ENCODE measurements around the gene KCNAB1.

Gene KCNAB1

DNA sequence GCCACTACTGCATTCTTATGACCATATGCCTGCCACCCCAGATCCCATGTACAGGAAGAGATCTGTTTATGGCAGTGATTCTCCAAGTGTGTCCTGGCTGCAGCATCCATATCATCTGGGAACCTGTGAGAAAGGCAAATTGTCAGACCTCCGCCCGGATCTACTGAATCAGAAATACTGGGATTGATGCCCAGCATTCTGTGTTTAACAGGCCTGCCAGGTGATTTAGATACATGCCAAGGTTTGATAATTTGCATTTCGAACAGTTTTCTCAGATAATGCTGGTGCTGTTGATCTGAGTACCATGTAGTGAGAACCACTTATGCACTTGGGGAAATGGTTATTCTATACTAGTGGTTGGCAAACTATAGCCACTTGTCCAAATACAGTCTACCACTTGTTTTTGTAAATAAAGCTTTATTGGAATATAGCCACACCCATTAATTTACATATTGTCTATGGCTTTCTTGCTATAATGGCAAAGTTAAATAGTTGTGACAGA lies 269.1 kb downstream of the KCNAB1 start:
- DNase-seq (ENCODE audit: low spot score) = no peak
- ChIA-PET CTCF (no interaction called here), POLR2A (ENCODE audit: low non-redundant PET) (no interaction called here)
- no peak overlapping the region for H3K27ac ChIP-seq
- no peak for TF ChIP-seq CTCF (conservative IDR thresholded peaks at IDR 0.05; ENCODE audit: low read depth)

GRCh38 chr3:156390846-156391245 lies 270.5 kb downstream of the KCNAB1 start:
- no peak for DNase-seq (ENCODE audit: low spot score)
- CTCF ChIA-PET = interaction anchor here (0.6 kb wide), 1 partner anchor 1367 kb away, joined by 3 read pairs; no protein-coding TSS in a partner anchor
- no peak overlapping the region for H3K27ac ChIP-seq
- TF ChIP-seq CTCF (conservative IDR thresholded peaks at IDR 0.05; ENCODE audit: low read depth) = no peak
- POLR2A ChIA-PET (ENCODE audit: low non-redundant PET) = no interaction called here

- DNase-seq (ENCODE audit: low spot score) = no peak
- TF ChIP-seq CTCF (conservative IDR thresholded peaks at IDR 0.05; ENCODE audit: low read depth) = no peak
- ChIA-PET POLR2A (ENCODE audit: low non-redundant PET) (no interaction called here), CTCF (interaction anchor here (1.2 kb wide), 1 partner anchor 14 kb away, joined by 6 read pairs; no protein-coding TSS in a partner anchor)
- no peak overlapping the region for H3K27ac ChIP-seq
These were observed 275.8 kb downstream of the KCNAB1 start for GRCh38 chr3:156395961-156396710.

DNA sequence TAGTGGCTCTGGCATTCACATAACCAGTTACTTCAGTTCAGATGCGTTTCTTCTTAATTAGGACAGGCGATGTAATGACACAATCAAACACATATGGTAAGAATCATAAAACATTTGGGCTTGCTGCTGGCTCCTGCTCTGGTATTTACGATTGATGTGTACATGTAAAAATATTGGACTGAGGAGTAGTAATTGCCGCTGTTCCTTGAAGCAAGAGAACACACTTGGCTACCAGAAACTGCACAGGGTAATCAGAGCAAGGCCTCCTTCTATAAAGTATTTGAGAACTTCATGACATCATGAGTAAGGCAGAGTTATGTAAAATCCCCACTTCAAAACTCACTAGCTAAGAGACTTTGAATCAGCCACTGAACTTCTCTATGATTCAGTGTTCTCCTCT lies 276.5 kb downstream of the KCNAB1 start:
- ChIA-PET POLR2A (ENCODE audit: low non-redundant PET) (no interaction called here), CTCF (interaction anchor here (1.2 kb wide), 1 partner anchor 14 kb away, joined by 6 read pairs; no protein-coding TSS in a partner anchor)
- no peak for DNase-seq (ENCODE audit: low spot score)
- no peak overlapping the region for H3K27ac ChIP-seq
- no peak for TF ChIP-seq CTCF (conservative IDR thresholded peaks at IDR 0.05; ENCODE audit: low read depth)

DNA sequence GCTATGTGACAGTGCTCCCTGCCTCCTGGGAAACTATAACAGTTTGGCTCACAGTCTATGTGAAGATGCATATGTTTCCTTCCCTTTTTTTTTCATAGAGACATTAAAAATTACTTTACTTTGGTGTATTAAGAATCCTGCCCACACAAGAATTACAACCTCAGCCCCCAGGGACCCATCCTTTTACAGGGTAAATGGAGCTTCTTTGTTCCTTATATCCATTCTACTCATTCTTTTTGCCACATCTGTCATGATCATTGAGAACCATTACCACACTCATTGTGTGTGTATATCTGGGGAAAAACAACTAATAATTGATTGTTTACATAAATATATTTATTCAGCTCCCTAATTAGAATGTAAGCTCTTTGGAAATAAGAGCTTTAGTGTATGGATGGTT lies 277.2 kb downstream of the KCNAB1 start:
- no peak overlapping the region for H3K27ac ChIP-seq
- ChIA-PET CTCF (interaction anchor here (1.2 kb wide), 1 partner anchor 15 kb away, joined by 6 read pairs; no protein-coding TSS in a partner anchor), POLR2A (ENCODE audit: low non-redundant PET) (no interaction called here)
- no peak for DNase-seq (ENCODE audit: low spot score)
- TF ChIP-seq CTCF (conservative IDR thresholded peaks at IDR 0.05; ENCODE audit: low read depth) = no peak

DNA sequence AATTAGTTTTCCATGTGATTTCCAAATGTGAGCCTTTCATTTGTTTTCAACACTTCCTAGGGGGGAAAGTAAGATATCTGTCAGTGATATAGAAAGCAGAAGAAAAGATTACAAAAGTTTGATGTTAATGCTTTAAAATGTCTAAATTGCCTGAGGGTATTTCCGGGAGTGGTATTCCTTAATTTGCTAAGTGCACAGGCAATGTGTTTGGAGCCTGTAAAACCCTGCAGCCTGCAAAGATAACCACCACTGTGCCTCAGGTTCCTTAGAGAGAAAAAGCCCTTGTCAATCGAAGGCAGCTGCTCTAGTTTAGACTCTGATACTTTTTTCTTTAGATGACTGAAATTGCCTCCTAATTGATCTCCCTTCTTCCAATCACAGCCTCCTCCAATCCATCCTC lies 279.7 kb downstream of the KCNAB1 start:
- no peak for DNase-seq (ENCODE audit: low spot score)
- POLR2A ChIA-PET (ENCODE audit: low non-redundant PET) = no interaction called here
- CTCF ChIA-PET = no interaction called here
- TF ChIP-seq CTCF (conservative IDR thresholded peaks at IDR 0.05; ENCODE audit: low read depth) = no peak
- H3K27ac ChIP-seq = no peak overlapping the region

Data from RWPE1 (cell line).